RPMI8226 (cell line): ENCODE data around the gene ZDHHC11.
"Not testable (repeated sequence)": the region's sequence is repeated elsewhere in the genome, so short reads cannot be mapped to it uniquely, and the experiment has no call there.

Experiments used
- DNase-seq: peaks from one replicate; pipeline ENCODE4 v3.0.0-alpha.2; 2015

The ZDHHC11 gene

DNA sequence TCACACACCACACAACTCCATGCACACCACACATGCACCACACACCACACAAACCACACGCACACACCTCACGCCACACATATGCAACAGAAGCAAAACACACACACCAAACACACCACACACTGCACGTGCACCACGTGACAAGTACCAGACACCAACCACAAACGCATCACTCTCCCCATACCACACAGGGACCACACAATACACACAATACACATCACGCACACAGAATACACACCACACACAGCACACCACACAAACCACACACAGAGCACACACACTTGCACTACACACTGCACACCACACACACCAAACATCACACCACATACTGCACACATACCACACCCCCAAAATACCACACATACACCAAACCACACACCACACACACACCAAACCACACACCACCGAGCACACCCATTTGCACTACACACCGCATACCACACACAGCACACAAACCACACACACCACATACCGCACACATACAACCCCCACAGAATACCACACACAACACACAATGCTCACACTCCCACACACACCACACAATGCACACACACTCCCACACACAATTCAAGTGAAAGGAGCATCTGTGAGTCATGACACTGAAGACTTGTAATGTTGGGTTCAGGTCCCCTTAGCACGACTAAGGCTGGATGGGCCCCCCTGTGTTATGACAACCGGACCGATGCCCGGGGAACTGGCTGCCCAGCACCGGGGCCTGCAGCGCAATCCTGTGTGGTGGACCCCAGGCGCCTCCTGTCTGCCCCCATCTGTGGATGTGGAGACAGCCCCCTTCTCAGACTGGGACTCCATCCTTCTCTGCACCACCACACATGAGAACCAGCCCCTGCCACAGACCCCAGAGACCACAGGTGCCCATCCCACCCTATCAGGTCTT is 6.0 kb upstream of the ZDHHC11 start:
- DNase-seq: no peak

DNA sequence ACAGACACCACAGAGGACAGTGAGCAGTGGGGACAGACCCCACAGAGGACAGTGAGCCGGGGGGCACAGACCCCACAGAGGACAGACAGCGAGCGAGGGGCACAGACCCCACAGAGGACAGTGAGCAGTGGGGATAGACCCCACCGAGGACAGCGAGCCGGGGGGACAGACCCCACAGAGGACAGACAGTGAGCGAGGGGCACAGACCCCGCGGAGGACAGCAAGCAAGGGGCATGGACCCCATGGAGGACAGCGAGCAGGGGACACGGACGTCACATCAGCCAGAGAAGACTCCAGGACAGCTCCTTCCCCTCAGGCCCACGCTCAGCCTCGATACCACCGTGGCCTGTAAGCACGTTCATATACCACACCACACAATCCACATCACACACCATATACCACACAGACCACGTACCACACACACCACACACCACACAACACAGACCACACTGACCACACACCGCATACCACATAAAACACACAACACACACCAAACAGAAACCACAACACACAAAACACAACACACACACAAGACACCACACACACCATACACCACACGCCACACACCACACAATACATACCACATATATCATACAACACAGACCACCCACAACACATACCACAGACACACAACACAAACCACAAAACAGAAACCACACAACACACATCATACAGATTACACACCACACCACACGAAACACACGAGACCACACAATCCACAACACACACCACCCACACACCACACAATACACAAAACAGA is 5.2 kb upstream of the ZDHHC11 start:
- no peak for DNase-seq

DNA sequence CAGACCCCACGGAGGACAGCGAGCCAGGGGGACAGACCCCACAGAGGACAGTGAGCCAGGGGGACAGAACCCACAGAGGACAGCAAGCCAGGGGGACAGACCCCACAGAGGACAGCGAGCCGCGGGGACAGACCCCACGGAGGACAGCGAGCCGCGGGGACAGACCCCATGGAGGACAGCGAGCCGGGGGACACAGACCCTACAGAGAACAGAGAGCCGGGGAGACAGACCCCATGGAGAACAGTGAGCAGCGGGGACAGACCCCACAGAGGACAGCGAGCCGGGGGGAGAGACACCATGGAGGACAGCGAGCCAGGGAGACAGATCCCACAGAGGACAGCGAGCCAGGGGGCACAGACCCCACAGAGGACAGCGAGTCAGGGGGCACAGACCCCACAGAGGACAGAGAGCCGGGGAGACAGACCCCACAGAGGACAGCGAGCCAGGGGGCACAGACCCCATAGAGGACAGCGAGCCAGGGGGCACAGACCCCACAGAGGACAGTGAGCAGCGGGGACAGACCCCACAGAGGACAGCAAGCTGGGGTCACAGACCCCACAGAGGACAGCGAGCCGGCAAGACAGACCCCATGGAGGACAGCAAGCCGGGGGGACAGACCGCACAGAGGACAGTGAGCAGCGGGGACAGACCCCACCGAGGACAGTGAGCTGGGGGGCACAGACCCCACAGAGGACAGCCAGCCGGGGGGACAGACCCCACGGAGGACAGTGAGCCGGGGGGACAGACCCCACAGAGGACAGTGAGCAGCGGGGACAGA is 4.4 kb upstream of the ZDHHC11 start:
- DNase-seq: no peak

DNA sequence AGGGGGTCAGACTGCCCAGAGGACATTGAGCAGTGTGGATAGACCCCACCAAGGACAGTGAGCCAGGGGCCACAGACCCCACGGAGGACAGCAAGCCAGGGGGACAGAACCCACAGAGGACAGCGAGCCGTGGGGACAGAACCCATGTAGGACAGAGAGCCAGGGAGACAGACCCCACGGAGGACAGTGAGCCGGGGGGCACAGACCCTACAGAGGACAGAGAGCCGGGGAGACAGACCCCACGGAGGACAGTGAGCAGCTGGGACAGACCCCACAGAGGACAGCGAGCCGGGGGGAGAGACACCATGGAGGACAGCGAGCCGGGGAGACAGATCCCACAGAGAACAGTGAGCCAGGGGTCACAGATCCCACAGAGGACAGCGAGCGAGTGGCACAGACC is 3.4 kb upstream of the ZDHHC11 start:
- DNase-seq: no peak

DNA sequence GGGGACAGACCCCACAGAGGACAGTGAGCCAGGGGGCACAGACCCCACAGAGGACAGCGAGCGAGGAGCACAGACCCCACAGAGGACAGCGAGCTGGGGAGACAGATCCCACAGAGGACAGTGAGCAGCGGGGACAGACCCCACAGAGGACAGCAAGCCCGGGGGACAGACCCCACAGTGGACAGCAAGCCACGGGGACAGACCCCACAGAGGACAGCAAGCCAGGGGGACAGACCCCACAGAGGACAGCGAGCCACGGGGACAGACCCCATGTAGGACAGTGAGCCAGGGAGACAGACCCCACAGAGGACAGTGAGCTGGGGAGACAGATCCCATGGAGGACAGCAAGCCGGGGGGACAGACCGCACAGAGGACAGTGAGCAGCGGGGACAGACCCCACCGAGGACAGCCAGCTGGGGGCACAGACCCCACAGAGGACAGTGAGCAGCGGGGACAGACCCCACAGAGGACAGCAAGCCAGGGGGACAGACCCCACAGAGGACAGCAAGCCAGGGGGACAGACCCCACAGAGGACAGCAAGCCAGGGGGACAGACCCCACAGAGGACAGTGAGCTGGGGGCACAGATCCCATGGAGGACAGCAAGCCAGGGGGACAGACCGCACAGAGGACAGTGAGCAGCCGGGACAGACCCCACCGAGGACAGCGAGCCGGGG is 2.8 kb upstream of the ZDHHC11 start:
- DNase-seq: not testable (repeated sequence)

DNA sequence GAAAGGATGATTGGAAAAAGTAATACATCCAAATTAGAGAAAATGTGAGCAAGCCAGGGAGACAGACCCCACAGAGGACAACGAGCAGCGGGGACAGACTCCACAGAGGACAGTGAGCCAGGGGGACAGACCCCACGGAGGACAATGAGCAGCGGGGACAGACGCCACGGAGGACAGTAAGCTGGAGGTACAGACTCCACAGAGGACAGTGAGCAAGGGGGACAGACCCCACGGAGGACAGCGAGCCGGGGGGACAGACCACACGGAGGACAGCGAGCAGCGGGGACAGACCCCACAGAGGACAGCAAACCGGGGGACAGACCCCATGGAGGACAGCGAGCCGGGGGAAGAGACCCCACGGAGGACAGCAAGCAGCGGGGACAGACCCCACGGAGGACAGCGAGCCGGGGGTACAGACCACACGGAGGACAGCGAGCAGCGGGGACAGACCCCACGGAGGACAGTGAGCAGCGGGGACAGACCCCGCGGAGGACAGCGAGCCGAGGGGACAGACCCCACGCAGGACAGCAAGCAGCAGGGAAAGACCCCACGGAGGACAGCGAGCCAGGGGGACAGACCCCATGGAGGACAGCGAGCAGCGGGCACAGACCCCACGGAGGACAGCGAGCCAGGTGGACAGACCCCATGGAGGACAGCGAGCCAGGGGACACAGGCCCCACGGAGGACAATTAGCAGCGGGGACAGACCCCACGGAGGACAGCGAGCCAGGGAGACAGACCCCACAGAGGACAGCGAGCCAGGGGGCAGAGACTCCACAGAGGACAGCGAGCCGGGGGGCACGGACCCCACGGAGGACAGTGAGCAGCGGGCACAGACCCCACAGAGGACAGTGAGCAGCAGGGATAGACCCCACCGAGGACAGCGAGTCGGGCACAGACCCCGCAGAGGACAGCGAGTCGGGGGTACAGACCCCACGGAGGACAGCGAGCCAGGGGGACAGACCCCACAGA is 1.9 kb upstream of the ZDHHC11 start:
- no peak for DNase-seq

DNA sequence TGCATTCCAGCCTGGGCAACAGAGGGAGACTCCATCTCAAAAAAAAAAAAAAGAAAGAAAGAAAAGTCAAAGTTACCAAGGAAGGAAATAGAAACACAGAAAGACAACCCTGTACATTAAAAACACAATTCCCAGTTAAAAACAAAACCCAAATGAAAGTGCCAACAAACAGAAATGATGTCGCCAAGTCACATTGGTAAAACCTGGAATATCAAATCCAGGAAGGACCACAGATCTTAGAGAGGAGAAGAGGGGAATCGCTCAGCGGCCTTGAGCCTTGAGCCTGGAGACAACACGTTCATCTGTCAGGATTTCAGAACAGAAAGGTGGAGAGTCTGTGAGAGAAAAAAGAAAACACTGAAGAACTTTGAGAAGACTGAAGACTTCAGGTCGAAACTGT is 1.2 kb upstream of the ZDHHC11 start:
- DNase-seq: no peak

DNA sequence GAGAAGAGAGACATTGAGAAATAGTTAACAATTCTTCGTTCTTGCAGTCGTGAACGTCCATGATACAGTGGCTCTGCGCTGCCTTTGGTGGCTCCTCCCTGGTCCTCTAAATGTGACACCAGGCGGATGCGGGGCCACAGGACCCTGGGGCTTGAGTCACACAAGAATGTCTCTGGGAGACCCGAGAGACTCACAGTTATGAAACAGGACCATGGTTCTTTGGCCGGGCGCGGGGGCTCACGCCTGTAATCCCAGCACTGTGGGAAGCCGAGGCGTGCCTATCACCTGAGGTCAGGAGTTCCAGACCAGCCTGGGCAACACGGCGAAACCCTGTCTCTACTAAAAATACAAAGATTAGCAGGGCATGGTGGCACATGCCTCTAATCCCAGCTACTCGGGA is 767 bp upstream of the ZDHHC11 start:
- no peak for DNase-seq

DNA sequence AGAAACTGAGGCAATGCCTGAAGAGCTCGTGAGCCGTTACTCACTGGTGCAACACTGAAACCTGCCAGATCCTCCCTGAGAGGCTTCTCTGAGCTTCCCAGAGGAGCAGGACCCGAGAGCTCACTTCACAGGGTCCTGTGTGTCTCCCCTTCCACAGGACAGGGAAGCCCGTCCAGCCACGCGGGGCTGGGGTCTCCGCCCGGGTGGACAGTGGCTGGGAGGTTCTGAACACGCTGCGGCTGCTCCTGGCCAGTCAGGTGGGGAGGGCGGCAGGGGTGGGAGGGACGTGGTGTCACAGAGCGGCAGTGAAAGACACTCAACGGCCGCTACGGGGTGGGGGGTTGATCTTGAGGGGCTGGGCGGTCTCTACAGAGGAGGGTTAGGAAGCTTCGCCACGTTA is 290 bp upstream of the ZDHHC11 start:
- no peak for DNase-seq

DNA sequence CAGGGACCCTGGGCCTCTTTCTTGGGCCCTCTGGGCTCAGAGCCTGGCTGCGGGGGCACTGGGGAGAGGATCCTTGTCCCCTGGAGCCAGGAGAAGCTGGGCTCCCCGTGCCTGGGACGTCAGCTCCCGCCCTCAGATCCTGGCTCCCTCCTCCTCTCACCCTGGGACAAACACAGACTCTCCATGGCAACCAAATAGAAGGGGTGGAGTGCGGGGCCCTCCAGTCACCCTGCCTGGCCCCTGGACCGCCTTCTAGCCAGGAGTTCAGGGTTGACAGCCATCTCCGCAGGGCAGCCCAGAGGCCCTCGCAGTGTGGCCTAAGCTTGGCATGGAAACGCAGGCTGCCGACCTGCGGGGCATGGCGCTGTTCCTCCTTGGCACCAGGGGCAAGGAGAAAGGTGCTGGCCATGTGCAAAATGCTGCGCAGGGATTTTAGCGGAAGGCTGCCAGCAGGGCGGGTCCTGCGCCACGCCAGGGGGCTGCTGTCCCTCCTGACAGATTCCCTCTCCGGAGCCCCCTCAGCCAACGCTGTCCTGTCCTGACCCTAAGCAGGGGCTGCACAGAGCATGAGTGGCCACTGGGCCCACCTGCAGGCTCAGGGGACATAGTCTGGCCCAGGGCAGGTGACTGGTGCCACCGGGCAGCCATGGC is 1.0 kb downstream of the ZDHHC11 start:
- DNase-seq: no peak

DNA sequence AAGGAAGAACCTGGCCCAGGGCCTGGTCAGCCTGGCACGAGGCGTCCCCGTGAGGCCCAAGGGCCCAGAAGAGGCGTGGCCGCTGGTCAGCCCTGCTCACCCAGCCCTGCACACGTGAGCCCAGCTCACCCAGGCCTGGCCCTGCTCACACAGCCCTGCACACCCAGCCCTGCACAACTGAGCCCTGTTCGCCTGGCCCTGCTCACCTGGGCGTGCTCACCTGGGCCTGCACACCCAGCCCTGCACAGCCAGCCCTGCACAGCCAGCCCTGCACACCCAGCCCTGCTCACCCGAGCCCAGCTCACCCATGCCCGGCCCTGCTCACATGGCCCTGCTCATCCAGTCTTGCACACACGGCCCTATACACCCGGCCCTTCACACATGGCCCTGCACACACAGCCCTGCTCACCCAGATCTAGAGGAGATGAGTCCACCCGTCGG is 2.1 kb downstream of the ZDHHC11 start:
- no peak for DNase-seq

DNA sequence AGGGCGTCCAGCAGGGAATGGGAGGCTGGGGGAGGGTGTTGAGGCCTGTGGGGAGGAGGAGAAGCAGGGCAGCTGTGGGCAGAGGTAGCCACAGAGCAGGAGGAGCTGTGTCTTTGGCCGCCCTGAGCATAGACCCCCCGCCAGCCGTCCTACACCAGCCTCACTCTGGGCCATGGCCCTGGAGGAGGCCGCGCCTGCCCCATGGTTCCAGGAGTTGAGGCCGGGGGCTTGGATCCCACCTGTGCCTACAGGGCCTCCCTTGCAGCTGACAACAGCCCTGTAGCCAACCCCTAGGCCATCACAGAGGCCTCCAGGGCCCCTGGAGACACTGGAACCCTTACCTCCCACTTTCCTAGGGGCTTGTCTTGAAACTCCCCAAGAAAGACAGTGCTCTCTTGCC is 3.0 kb downstream of the ZDHHC11 start:
- DNase-seq: not testable (repeated sequence)

DNA sequence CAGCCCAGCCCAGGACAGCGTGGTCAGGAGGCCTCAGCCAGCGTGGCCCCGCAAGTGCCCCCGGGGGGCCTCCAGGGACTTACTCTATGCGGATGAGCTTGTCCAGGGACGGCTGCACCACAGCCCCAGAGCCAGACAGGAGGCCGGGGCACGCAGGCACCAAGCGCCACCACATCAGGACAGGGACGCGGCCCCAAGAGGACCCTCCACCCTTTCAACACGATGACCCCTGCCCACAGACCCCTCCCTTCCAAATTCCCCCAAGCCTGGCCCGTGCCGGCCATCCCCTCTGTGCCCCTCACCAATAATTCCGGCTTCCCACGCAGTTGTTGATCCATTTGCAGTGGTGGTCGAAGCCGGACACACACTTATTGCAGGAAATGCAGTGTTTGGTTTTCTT is 3.6 kb downstream of the ZDHHC11 start:
- not testable (repeated sequence) for DNase-seq

DNA sequence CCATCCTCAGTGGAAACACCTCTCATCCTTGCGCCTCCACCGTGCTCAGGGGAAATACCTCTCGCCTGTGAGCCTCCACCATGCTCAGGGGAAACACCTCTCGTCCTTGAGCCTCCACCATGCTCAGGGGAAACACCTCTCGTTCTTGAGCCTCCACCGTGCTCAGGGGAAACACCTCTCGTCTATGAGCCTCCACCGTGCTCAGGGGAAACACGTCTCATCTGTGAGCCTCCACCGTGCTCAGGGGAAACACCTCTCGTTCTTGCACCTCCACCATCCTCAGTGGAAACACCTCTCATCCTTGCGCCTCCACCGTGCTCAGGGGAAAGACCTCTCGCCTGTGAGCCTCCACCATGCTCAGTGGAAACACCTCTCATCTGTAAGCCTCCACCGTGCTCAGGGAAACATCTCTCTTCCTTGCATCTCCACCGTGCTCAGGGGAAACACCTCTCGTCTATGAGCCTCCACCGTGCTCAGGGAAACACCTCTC is 4.1 kb downstream of the ZDHHC11 start:
- DNase-seq: not testable (repeated sequence)

DNA sequence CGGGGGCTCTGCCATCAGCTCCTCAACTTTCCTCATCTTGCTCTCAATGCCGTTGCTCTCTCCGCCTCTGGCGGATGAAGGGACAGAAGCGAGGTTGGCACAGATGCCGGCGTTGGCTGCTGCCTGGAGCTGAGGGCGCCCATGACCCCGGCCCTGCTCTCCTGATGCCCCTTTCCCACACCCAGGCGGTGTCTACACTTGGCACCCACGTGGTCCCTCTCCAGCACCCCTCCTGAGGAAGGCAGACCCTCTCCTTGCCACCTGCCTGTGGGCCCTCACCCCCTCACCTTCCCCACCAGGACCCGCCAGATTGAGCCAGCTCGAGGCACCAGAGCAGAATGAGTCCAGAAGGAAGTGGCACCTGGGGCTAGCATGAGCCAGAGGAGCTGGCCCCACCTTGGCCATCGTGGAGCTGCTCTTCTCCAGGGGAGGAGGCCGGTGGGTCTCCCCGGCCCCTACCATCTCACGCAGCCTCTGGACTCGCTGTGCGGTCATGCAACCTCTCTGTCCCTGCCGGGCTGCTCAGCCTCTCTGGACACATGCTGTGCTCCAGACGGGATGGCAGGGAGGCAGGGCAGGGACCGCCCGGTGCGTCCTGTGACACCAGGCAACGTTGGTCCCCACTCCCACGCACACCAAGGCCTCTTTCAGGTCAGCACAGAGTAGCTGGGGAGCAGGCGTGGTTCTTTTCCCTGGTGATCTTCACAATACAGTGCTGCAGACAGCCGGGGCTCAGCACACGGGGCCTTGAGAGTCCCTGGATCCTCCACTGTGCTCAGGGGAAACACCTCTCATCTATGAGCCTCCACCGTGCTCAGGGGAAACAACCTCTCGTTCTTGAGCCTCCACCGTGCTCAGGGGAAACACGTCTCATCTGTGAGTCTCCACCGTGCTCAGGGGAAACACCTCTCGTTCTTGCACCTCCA is 4.8 kb downstream of the ZDHHC11 start:
- DNase-seq: not testable (repeated sequence)

DNA sequence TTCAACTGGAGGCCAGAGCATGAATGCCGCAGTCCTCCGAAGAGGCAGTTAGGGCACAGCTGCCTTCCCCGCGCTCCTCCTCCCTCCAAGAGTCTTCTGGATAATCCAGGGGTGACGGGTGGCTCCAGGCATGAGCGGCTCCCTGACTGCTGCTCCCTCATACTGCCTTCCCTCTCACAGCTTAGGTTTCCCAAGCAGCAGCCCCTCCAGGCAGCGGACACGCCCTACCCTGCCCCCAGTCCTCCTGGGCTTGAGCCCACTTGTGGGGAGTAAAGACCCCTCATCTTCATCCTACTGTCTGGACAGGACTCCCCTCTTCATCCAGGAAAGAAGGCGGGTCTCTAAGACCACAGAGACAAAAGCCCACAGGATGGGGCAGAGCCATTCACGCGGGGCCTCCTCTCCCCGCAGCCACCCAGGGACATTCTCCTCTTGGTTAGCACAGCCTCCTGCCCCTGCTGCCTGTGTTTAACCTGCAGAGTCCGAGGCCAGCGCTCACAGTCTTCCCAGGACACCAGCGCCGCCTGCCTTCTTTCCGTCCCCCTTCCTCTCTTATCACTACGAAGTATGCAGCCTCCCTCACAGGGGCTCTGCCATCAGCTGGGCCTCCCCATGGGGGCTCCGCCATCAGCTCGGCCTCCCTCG is 5.6 kb downstream of the ZDHHC11 start:
- not testable (repeated sequence) for DNase-seq

DNA sequence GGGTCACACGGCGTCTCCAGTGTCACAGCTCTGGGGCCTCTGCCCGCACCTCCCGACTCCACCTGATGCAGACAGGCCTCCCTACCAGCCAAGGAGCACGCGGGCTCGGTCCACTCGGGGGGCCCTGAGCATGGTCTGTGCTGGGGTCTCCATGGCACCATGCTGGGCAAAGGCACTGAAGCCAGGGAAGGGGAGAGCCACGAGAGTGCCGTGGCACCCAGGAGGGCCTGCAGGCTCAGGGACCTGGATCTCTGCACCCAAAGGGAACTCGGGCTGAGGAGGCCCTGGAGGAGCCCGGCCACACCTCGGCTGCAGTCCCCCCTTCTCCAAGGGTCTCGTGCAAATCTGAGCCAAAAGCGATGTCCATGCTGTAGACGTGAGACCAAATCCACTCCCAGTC is 6.4 kb downstream of the ZDHHC11 start:
- not testable (repeated sequence) for DNase-seq

DNA sequence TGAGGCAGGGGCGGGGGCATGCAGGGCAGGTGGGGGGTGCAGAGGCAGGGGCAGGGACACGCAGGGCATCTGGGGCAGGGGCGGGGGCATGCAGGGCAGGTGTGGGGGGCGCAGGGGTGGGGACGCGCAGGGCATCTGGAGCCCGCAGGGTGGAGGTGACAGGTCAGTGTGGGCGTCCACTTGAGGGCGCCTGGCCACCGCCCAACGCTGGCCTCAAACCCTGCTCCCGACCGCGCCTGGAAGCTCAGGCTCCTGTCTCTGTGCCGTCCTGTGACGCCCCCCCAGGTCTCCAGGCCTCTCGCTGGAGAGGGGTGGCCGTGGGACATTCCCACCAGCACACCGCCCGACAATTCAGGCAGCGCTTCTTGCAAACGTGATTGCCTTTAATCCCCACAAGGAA is 6.9 kb downstream of the ZDHHC11 start:
- DNase-seq: not testable (repeated sequence)

DNA sequence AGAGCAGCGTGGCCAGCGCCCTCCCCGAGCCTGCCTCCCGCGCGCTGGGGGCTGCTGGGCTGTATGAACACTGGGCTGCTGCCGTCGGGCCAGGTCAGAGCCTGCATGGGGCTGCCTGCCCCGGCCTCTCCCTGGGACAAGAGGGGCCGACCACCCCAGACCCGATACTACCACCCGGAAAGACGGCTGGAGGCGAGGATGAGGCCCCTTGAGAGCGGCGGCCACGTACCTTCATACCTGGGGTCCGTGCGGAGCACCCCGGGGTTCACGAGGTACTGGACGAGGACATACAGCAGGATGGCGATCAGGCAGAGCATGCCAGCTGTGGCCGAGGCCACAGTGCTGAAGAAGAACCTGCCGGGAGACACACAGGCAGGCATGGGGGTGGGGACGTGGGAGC is 7.4 kb downstream of the ZDHHC11 start:
- not testable (repeated sequence) for DNase-seq
